HG02610 (cell line): ENCODE measurements around the gene LYSET.
A peak's percentile ranks its signal among the peaks of the same experiment; 100 is the strongest.
"Not testable (repeated sequence)": the region's sequence is repeated elsewhere in the genome, so short reads cannot be mapped to it uniquely, and the experiment has no call there.

ENCODE experiments used
- ATAC-seq: cut with Tn5 transposase; IDR thresholded peaks from one replicate; pipeline ENCODE4 v1.9.1; 2021; ENCODE audit warnings: mild to moderate bottlenecking, moderate library complexity; ENCODE audit not compliant: unreplicated experiment

Gene LYSET

GRCh38 chr14:93184391-93185348, at the start of gene LYSET, which contains the start of gene MOAP1:
TSS of gene LYSET (plus strand) at chr14:93185317. CDS start at chr14:93185406, 89 bp downstream.
TSS of gene MOAP1 (minus strand) at chr14:93184897. CDS start at chr14:93184242, 655 bp downstream.
- peak; percentile 83 for ATAC-seq

- ATAC-seq, result no peak
Observed at GRCh38 chr14:93135399-93135798, 49.7 kb upstream of the LYSET start.

- no peak for ATAC-seq
Observed at GRCh38 chr14:93136009-93136408, 49.1 kb upstream of the LYSET start.

GRCh38 chr14:93136508-93136907, 48.6 kb upstream of the LYSET start:
- not testable (repeated sequence) for ATAC-seq

- no peak for ATAC-seq
Observed at GRCh38 chr14:93137864-93138263, 47.3 kb upstream of the LYSET start.

- no peak for ATAC-seq
Observed at GRCh38 chr14:93142854-93143652, 42.1 kb upstream of the LYSET start.

- ATAC-seq, result no peak
Observed at GRCh38 chr14:93146119-93146518, 39.0 kb upstream of the LYSET start.

GRCh38 chr14:93148979-93149378, 36.1 kb upstream of the LYSET start:
- no peak for ATAC-seq

- no peak for ATAC-seq
Observed at GRCh38 chr14:93150227-93151208, 34.6 kb upstream of the LYSET start.

- ATAC-seq, result no peak
Observed at GRCh38 chr14:93153121-93153520, 32.0 kb upstream of the LYSET start.

GRCh38 chr14:93155667-93156066, 29.4 kb upstream of the LYSET start:
- no peak for ATAC-seq

GRCh38 chr14:93156693-93157369, 28.3 kb upstream of the LYSET start:
- ATAC-seq, result no peak

- ATAC-seq, result not testable (repeated sequence)
Observed at GRCh38 chr14:93158349-93158748, 26.8 kb upstream of the LYSET start.

GRCh38 chr14:93159625-93160352, 25.3 kb upstream of the LYSET start:
- not testable (repeated sequence) for ATAC-seq

- ATAC-seq, result no peak
Observed at GRCh38 chr14:93160353-93160801, 24.7 kb upstream of the LYSET start.

GRCh38 chr14:93161411-93161940, 23.6 kb upstream of the LYSET start:
- ATAC-seq, result no peak

- no peak for ATAC-seq
Observed at GRCh38 chr14:93163564-93163963, 21.6 kb upstream of the LYSET start.
